ENCODE measurements around the gene SHROOM2. TPM values are rescaled to one million over a fixed set of nuclear protein-coding genes. Genes with fewer than 3 reads are reported as not detected.
A peak's percentile ranks its signal among the peaks of the same experiment; 100 is the strongest.

Gene SHROOM2
- total RNA-seq, 1 experiment from 2014 or later: 13.9 TPM

DNA sequence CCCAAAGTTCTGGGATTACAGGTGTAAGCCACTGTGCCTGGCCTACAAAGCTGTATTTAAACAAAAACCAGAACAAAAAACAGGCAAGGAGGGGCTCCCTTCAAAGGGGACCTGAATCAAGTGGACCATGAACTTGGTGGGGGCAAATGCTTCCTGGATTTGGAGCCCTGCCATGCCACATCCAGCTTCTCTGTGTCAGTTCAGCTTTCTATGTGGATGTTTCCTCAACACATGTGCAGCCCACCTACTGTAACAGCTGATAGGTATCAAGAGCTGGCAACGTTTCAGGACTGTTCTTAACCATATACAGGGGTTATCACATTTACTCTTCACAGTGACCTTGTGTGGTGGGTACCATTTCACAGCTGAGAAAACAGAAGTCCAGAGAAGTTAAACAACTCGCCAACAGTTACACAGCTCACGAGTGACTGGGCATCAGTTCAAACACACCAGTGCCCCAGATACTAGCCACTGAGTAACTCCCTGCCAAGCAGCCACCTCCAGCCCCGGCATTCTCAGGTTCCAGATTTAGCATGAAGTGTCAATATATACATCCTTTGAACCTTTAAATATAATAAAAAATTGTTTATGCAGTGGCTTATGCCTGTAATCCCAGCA, 28.1 kb upstream of the SHROOM2 start:
- no peak overlapping the region for H4K91ac ChIP-seq (ENCODE audit: insufficient read length, low read depth, low read length)
- no peak overlapping the region for H3K4me3 Mint-ChIP-seq
- TF ChIP-seq, protein P1, sequence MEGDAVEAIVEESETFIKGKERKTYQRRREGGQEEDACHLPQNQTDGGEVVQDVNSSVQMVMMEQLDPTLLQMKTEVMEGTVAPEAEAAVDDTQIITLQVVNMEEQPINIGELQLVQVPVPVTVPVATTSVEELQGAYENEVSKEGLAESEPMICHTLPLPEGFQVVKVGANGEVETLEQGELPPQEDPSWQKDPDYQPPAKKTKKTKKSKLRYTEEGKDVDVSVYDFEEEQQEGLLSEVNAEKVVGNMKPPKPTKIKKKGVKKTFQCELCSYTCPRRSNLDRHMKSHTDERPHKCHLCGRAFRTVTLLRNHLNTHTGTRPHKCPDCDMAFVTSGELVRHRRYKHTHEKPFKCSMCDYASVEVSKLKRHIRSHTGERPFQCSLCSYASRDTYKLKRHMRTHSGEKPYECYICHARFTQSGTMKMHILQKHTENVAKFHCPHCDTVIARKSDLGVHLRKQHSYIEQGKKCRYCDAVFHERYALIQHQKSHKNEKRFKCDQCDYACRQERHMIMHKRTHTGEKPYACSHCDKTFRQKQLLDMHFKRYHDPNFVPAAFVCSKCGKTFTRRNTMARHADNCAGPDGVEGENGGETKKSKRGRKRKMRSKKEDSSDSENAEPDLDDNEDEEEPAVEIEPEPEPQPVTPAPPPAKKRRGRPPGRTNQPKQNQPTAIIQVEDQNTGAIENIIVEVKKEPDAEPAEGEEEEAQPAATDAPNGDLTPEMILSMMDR (conservative IDR thresholded peaks at IDR 0.05): no peak

More for the DNA sequence above, 28.1 kb upstream of the SHROOM2 start:
- peaks cover 4 to 18% (median 4%) of the 10 kb centered on the region in 3 experiments; a peak in 5 of 7 replicates for H3K36me3 Mint-ChIP-seq (ENCODE audit: insufficient read depth in 1 of 3, low read depth in 3 of 3)
- Histone ChIP-seq H2AK5ac (ENCODE audit: insufficient read length, low read length) (no peak overlapping the region), H3K9me3 (ENCODE audit: control insufficient read depth, low read depth, low read length) (no peaks in the 10 kb centered on the region), H3K56ac (ENCODE audit: insufficient read length, low read depth, low read length) (no peak overlapping the region), H2BK12ac (ENCODE audit: insufficient read length, low read depth, low read length) (no peak overlapping the region), H3K4me2 (ENCODE audit: insufficient read depth, insufficient read length, low read length) (no peak overlapping the region), H3K14ac (ENCODE audit: insufficient read depth, low read length) (no peak overlapping the region), H3K27ac (ENCODE audit: insufficient read length, low read depth, low read length) (no peak overlapping the region), H2BK5ac (ENCODE audit: insufficient read length, low read length) (no peak overlapping the region), H2AFZ (ENCODE audit: low read length) (no peak overlapping the region), H3T11ph (ENCODE audit: low read length) (no peak overlapping the region), H4K8ac (replicated peaks; ENCODE audit: insufficient read length, low read depth, low read length) (no peak overlapping the region), H3K23me2 (ENCODE audit: insufficient read length, low read depth, low read length, poor library complexity, severe bottlenecking) (no peaks in the 10 kb centered on the region), H3K27me3 (ENCODE audit: insufficient read depth, low read length) (no peaks in the 10 kb centered on the region), H3K18ac (ENCODE audit: insufficient read length, low read depth, low read length) (no peak overlapping the region), H3K4me1 (ENCODE audit: insufficient read depth, low read length) (no peaks in the 10 kb centered on the region), H2BK15ac (ENCODE audit: low read depth, low read length) (no peak overlapping the region), H2BK20ac (ENCODE audit: low read depth, low read length, poor library complexity, severe bottlenecking) (no peak overlapping the region), H3K9ac (ENCODE audit: extremely low read depth, insufficient read length, low read length) (no peak overlapping the region), H3K79me2 (ENCODE audit: insufficient read depth, low read length) (peaks cover 3% of the 10 kb centered on the region; the same call in 1 of the 2 replicates), H4K20me1 (ENCODE audit: control insufficient read depth, insufficient read depth, insufficient read length) (no peaks in the 10 kb centered on the region), H2BK120ac (ENCODE audit: low read depth, low read length, poor library complexity, severe bottlenecking) (no peak overlapping the region), H3K4ac (ENCODE audit: low read depth, low read length) (no peak overlapping the region), H3K79me1 (ENCODE audit: insufficient read depth, low read depth, low read length, poor library complexity, severe bottlenecking) (no peaks in the 10 kb centered on the region), H3K23ac (ENCODE audit: insufficient read length, low read depth, low read length) (no peak overlapping the region), H4K5ac (ENCODE audit: insufficient read length, low read depth, low read length) (no peak overlapping the region)
- H3K27ac Mint-ChIP-seq: peak overlapping the region in 1 of 3 experiments; percentile 70; a peak in 1 of 7 replicates
- WGBS (ENCODE audit: extremely low coverage, insufficient read length, low lambda C conversion rate): no CpG with 5 or more reads among the region's 4 CpGs
- no peaks in the 10 kb centered on the region; the same call in 1 of the 2 replicates for H3K27me3 Mint-ChIP-seq (ENCODE audit: low read depth)
- peaks cover 0 to 4% of the 10 kb centered on the region in 2 experiments; a peak in 2 of 4 replicates for H3K4me1 Mint-ChIP-seq
- DNase-seq: no peak
- H3K9me3 Mint-ChIP-seq: peaks cover 22 to 52% of the 10 kb centered on the region in 2 experiments
